HPDE6-E6E7 (cell line): Measurements from ENCODE around the gene MYMK.

Source experiments
- DNase-seq: peaks from one replicate; pipeline ENCODE4 v3.0.0; 2011; ENCODE audit warnings: missing footprints; ENCODE audit errors: extremely low spot score

Gene MYMK

DNA sequence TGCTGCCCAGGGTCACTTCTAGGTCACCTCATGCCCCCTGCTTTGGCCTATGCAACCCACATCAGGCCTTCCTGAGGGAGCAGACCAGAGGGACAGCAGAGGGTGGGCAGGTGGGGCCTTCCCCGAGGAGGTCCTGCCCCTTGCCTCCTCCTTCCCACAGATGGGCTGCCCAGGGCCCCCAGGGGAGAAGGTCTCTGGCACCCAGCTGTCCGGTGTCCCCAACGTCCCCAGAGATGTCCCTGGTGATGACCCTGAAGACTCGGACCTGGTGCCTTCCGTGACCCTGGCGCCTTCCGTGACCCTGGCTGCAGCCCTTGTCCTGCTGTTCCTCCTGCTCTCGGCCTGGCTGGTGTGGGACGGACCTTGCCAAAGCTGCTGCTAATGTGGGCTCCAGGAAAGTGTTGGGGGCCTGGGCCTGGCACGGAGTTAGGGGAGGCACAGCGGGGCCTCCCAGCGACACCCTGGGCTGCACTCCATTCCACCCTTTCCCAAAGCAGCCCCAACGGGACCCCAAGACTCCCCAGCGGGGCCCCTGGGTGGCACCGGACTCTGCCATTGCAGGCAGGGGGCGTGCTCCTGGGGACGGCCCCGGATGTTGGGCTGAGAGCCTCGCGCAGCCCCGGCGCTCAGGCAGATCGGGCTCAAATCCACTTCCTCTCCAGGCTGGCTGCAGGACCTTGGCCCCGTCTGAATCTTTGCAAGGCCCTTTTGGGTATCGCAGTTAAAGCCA is 39.1 kb downstream of the MYMK start:
- no peak for DNase-seq

GRCh38 chr9:133484671-133485437 is 39.9 kb downstream of the MYMK start:
- no peak for DNase-seq

DNA sequence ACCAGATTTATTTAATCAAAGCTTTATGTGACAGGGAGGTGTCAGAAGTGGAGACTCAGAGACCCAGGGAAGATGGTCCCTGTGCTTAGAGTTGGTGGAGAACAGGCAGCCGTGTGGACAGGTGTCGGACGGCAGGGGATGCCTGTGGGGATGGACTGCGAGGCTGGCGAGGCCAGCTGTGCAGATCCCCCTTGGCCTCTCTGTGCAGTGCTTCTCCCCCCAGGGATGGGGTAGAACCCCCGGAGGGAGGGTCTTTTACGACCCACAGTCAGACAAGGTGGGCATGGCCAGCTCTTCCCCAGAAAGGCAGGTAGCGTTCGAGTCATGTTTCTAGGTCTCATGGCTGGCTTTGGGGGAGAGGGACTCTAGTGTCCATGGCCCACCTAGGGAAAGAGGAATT is 41.1 kb downstream of the MYMK start:
- DNase-seq: no peak

DNA sequence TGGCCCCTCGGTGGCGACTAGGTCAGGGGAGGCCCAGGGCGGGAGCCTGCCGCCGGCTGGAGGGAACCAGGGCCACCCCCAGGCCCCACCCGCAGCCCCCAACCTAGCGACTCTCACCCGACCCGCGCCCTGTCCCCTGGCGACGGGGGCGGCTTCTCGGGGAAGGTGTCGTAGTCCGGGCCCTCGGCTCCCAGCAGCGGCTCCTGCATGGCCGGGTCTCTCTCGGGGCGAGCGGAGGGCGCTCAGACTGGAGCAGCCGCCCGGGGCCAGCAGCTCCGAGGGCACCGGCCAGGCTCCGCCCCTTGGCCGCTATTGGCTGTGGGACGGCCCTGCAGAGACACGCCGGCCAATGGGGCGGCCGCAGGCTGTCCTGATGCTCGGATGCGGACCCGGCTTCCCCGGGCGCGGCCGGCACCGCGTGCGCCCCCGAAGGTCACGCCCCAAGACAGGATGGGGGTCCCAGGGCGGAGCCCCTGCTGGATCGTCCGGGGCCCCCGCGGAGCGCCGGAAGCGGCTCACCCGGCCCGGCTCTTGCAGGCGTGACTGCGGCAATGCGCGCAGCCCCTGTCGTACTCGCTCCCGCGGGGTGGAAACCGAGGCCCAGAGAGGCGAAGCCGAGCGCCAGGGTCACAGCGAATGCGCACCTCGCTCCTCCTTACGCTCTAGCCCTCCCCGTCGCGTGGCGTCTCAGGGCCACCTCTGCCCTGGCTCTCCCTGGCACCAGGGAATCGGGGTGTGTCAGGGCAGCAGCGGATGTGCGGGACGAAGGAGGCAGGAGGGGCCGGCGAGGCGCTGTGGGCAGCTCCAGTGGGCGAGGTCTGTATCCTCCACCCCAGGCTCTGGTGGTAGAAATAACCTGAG is 45.7 kb downstream of the MYMK start, which contains the start of gene SLC2A6:
Gene SLC2A6, minus strand, starts transcription at position 249 of the 861 bp plus-strand sequence. Its CDS starts 40 bp downstream, at position 209.
- peak; percentile 91 for DNase-seq

DNA sequence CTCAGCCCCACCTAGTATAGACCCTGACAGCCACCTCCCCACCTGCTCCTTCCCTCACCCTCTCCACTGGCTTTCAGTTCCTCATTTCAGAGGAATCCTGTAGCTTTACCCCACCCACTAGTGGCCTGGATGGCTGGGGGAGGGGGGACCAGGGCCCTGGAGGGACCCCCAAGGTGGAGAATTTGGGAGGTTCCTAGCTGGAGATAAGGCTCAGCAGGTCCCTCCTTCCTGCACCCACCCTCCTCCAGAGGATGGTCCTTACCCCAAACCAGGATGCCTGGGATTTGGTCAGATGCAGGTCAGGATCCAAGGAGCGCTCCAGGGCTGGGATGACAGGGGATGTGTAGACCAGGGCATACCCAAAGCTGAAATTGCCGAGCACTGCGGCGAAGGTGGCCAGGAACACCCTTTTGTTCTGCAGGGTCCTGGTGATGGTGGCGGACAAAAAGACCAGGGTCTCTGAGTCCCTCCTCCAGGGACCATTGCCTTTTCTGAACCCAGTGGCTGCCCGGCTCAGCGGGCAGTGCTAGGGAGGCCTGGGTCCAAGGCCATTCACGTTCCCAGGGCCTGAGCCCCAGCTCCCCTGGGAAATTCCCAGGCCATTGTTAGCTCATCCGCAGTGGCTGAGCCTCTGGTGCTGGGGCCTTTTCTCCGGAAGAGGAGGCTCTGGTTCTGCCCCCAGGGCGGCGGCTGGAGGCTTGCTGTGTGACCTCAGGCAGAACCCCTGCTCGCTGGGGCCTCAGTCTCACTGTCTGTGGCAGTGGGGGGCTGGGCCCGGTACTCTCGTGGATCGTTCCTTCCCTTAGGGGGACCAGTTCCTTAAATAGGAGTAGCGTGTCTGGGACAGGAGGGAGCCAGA is 46.5 kb downstream of the MYMK start:
- DNase-seq: no peak

DNA sequence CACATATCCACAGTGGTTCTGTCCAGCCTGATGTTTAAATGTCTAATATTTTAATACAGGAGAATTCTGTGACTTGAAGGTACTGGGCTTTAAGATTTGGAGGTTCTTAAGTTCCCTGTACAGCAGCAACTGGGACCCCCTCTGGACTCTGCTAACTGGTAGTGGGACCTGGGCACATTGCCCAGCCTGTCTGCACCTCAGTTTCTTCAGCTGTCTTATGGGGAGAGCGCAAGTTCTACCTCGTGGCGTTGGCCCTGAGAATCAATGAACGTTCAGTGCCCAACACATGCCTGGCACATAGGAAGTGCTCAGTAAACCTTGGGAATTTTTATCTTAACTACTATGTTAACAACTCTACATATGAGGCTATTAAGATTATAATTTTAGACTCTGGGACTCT is 47.3 kb downstream of the MYMK start:
- DNase-seq: no peak

- DNase-seq: no peak
These were observed 47.8 kb downstream of the MYMK start for GRCh38 chr9:133476941-133477340.

DNA sequence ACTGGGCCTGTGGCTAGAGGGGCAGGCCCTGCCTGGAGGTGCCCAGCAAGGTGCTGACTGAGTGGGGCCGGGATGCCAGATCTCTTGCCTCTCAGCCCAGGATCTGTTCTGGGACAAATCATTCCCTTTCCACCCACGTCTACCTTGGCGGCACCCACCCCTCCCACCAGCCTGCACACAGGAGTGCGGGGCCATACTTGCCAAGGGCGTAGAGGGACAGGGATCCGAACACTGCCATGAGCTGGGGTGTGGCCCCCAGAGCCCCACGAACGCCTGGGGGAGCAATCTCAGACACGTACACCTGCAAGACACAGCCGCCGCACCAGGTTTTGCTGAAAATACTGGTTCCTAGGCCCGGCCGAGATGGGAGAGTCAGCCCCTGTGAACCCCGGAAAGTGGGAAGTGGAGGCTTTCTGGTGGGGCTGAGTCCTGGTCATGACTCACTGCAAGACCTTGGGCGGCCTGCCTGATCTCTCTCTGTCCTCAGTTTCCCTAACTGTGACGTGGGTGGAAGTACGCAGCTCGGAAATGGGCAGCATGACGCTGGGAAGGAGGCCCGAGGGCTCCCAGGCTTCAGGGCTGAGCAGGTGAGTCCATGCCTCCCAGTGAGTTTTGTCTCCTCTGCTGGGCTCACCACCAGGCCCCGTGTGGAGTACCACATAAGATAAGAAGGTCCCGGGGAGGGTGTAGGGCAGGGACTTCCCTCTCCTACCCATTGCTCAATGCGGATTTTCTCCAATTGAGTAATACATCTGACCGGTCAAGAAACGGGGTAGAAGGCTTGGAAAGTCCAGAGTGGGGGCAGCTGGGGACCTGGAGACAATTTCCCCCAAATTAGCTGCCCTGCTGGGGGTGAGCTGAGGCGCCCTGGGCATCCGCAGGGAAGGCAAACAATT is 48.5 kb downstream of the MYMK start:
- no peak for DNase-seq

DNA sequence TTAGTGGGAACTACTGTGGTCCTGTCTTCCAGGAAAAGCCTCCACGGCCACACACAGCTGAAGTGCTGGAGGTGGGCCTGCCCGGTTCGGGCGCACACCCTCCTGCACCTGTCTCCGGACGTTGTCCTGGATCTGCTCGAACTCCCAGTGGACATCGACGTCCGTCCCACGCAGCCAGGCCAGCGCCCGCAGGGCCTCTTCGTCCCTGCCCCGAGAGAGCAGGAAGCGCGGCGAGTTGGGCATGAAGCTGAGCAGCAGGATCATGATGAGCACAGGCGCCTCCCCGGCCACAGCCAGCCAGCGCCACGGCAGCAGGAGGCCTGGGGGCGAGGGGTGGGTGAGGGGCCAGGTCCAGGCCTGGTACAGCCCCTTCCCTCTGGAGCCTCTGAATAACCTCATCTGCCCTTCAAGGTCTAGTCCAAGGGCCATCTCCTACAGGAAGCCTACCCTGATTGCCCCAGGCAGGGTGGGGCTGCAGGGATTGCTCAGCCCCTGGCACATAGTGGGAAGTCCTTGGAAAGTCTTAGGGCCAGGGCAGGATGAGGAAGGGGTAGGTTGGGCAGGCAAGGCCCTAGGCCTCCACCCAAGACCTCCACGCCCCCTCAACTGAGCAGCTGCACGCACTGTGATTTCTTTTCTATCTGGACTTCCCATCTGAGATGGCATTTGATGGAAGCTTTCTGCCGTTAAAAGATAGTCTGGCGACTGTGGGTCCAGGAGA is 49.3 kb downstream of the MYMK start:
- no peak for DNase-seq

GRCh38 chr9:133474853-133475252 is 49.9 kb downstream of the MYMK start:
- DNase-seq: no peak

- no peak for DNase-seq
These were observed 50.5 kb downstream of the MYMK start for GRCh38 chr9:133474215-133474614.

DNA sequence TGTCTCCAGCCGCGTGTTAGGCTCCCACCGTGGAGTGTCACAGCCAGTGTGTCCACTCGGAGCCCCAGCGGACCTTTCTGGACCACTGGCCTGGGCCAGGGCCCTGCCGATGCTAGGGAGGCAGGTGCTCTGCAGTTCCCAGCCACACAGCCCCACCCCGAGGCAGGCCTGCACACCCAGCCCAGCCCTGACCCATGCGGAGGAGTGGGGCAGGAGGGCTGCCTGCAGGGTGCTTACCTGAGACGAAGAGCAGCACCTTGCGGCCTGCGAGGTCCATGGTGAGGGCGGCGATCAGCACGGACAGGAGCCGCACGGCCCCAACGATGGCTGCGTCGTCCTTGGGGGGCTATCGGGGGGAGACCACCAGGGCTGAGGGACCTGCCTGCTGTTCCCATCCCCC is 51.0 kb downstream of the MYMK start:
- no peak for DNase-seq

GRCh38 chr9:133472753-133473378 is 51.9 kb downstream of the MYMK start:
- DNase-seq: no peak

DNA sequence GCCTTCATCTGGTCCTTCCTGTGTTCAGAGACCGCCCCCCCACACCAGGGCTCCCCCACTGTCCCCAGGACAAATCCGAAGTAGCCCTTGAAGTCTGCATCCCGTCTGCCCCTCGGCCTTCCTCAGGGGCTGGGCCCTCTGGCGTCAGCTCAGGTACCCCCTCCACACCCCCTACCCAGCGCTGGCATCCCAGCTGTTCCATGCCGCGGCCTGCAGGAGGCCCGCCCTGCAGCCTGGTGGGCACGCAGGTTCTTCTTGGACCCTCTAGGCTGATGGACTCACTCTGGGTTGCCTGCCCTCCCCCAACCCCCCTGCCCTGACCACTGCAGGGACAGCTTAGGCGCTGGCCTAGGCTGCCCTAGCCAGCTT is 52.5 kb downstream of the MYMK start:
- no peak for DNase-seq

GRCh38 chr9:133471551-133472276 is 53.0 kb downstream of the MYMK start:
- no peak for DNase-seq

DNA sequence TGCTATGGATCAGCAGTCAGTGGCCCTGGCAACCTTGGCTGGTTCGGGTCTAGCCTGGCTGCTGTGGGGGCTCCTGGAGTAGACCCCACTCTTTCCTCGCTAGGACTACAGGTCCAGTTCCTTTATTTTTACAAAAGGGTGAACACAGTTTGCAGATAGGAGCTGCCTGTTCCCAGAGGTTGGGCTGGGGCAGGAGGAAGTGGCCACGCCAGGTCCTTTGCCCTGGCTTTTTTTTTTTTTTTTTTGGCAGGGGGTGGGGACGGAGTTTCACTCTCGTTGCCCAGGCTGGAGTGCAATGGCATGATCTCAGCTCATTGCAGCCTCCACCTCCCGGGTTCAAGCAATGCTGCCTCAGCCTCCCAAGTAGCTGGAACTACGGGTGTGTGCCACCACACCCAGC is 53.8 kb downstream of the MYMK start:
- DNase-seq: no peak

- no peak for DNase-seq
These were observed 54.3 kb downstream of the MYMK start for GRCh38 chr9:133470427-133470924.

DNA sequence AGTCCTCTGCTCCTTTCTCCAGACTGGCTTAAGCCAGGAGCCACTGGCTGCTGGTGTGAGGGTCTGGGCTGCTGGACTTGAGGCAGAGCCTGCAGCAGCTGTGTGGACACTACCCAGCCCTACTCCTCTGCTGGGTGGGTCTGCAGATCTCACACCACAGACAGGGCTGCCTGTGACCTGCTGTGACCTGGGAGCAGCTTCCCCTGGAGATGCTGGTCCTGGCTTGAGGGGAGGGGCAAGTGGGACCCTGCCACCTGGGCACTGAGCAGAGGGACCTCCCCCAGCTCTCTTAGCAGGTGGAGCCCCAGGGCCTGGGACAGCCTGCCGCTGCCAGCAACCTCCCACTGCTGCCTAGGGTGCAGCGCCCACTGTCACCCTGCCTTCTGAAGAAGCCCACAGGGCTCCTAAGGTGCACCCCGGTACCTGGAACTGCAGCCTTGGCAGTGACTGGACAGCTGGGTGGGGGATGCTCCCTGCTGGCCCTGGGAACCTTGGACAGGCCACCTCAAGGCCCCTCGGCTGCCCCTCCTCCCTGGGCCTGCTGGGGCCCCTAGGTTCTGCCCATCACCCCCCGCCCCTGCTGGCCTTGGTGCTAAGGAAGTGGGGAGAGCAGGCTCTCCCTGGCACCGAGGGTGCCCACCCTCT is 55.9 kb downstream of the MYMK start:
- DNase-seq: no peak
